ENCODE measurements around the gene SLC38A7.
"Not testable (repeated sequence)": the region's sequence is repeated elsewhere in the genome, so short reads cannot be mapped to it uniquely, and the experiment has no call there.

The SLC38A7 gene

GRCh38 chr16:58640949-58641348 is 43.6 kb downstream of the SLC38A7 start:
- DNase-seq (ENCODE audit: low spot score in 2 of 2) (no peak), ATAC-seq (replicated peaks; ENCODE audit: extremely low read depth, poor library complexity, severe bottlenecking) (no peak)
- Mint-ChIP-seq H3K27me3 (peaks cover 36% of the 10 kb centered on the region), H3K36me3 (ENCODE audit: insufficient read depth) (peaks cover 3% of the 10 kb centered on the region), H3K4me3 (no peak overlapping the region), H3K27ac (ENCODE audit: low read depth) (no peak overlapping the region), H3K4me1 (no peaks in the 10 kb centered on the region), H3K9me3 (no peaks in the 10 kb centered on the region)

GRCh38 chr16:58639836-58640235 is 44.7 kb downstream of the SLC38A7 start:
- no peak overlapping the region for H3K27ac Mint-ChIP-seq (ENCODE audit: low read depth)
- ATAC-seq (replicated peaks; ENCODE audit: extremely low read depth, poor library complexity, severe bottlenecking), result no peak

GRCh38 chr16:58639230-58639629 is 45.3 kb downstream of the SLC38A7 start:
- Mint-ChIP-seq H3K27ac (ENCODE audit: low read depth) (no peak overlapping the region), H3K27me3 (peaks cover 38% of the 10 kb centered on the region), H3K4me1 (no peaks in the 10 kb centered on the region), H3K9me3 (no peaks in the 10 kb centered on the region), H3K4me3 (no peak overlapping the region), H3K36me3 (ENCODE audit: insufficient read depth) (peaks cover 3% of the 10 kb centered on the region)
- no peak for ATAC-seq (replicated peaks; ENCODE audit: extremely low read depth, poor library complexity, severe bottlenecking)
- no peak for DNase-seq (ENCODE audit: low spot score in 2 of 2)

More at GRCh38 chr16:58639836-58640235, 44.7 kb downstream of the SLC38A7 start:
- H3K4me1 Mint-ChIP-seq, result no peaks in the 10 kb centered on the region
- peaks cover 3% of the 10 kb centered on the region for H3K36me3 Mint-ChIP-seq (ENCODE audit: insufficient read depth)
- no peak for DNase-seq (ENCODE audit: low spot score in 2 of 2)
- H3K27me3 Mint-ChIP-seq, result peaks cover 38% of the 10 kb centered on the region
- no peak overlapping the region for H3K4me3 Mint-ChIP-seq
- no peaks in the 10 kb centered on the region for H3K9me3 Mint-ChIP-seq

GRCh38 chr16:58638148-58639036 is 46.2 kb downstream of the SLC38A7 start:
- H3K9me3 Mint-ChIP-seq, result no peaks in the 10 kb centered on the region
- DNase-seq (ENCODE audit: low spot score in 2 of 2) (no peak), ATAC-seq (replicated peaks; ENCODE audit: extremely low read depth, poor library complexity, severe bottlenecking) (no peak)
- H3K4me1 Mint-ChIP-seq, result no peaks in the 10 kb centered on the region
- H3K4me3 Mint-ChIP-seq, result no peak overlapping the region
- H3K36me3 Mint-ChIP-seq (ENCODE audit: insufficient read depth), result peaks cover 3% of the 10 kb centered on the region
- peaks cover 38% of the 10 kb centered on the region for H3K27me3 Mint-ChIP-seq
- H3K27ac Mint-ChIP-seq (ENCODE audit: low read depth), result no peak overlapping the region

- not testable (repeated sequence) for DNase-seq (ENCODE audit: low spot score in 2 of 2); H3K36me3 Mint-ChIP-seq (ENCODE audit: insufficient read depth); H3K4me3 Mint-ChIP-seq; H3K4me1 Mint-ChIP-seq; ATAC-seq (replicated peaks; ENCODE audit: extremely low read depth, poor library complexity, severe bottlenecking); H3K9me3 Mint-ChIP-seq; H3K27ac Mint-ChIP-seq (ENCODE audit: low read depth)
- peaks cover 38% of the 10 kb centered on the region for H3K27me3 Mint-ChIP-seq
These were observed 47.5 kb downstream of the SLC38A7 start for GRCh38 chr16:58637021-58637420.

- H3K4me1 Mint-ChIP-seq, result no peaks in the 10 kb centered on the region
- H3K27ac Mint-ChIP-seq (ENCODE audit: low read depth), result no peak overlapping the region
- H3K27me3 Mint-ChIP-seq, result peaks cover 38% of the 10 kb centered on the region
- H3K9me3 Mint-ChIP-seq, result no peaks in the 10 kb centered on the region
- ATAC-seq (replicated peaks; ENCODE audit: extremely low read depth, poor library complexity, severe bottlenecking), result no peak
- no peak for DNase-seq (ENCODE audit: low spot score in 2 of 2)
- peaks cover 3% of the 10 kb centered on the region for H3K36me3 Mint-ChIP-seq (ENCODE audit: insufficient read depth)
- no peak overlapping the region for H3K4me3 Mint-ChIP-seq
These were observed 48.1 kb downstream of the SLC38A7 start for GRCh38 chr16:58636466-58636865.

- Mint-ChIP-seq H3K27me3 (peaks cover 38% of the 10 kb centered on the region), H3K36me3 (ENCODE audit: insufficient read depth) (peaks cover 3% of the 10 kb centered on the region), H3K27ac (ENCODE audit: low read depth) (no peak overlapping the region), H3K4me3 (no peak overlapping the region), H3K4me1 (peaks cover 3% of the 10 kb centered on the region), H3K9me3 (no peaks in the 10 kb centered on the region)
- DNase-seq (ENCODE audit: low spot score in 2 of 2) (no peak), ATAC-seq (replicated peaks; ENCODE audit: extremely low read depth, poor library complexity, severe bottlenecking) (no peak)
These were observed 49.1 kb downstream of the SLC38A7 start for GRCh38 chr16:58635502-58635901.

GRCh38 chr16:58634265-58634802 is 50.2 kb downstream of the SLC38A7 start:
- H3K27me3 Mint-ChIP-seq, result peaks cover 28% of the 10 kb centered on the region
- no peak for ATAC-seq (replicated peaks; ENCODE audit: extremely low read depth, poor library complexity, severe bottlenecking)
- H3K4me1 Mint-ChIP-seq, result peaks cover 14% of the 10 kb centered on the region
- no peak for DNase-seq (ENCODE audit: low spot score in 2 of 2)
- no peak overlapping the region for H3K27ac Mint-ChIP-seq (ENCODE audit: low read depth)
- no peaks in the 10 kb centered on the region for H3K9me3 Mint-ChIP-seq
- H3K4me3 Mint-ChIP-seq, result no peak overlapping the region
- peaks cover 13% of the 10 kb centered on the region for H3K36me3 Mint-ChIP-seq (ENCODE audit: insufficient read depth)

GRCh38 chr16:58629733-58630640 is 54.6 kb downstream of the SLC38A7 start, which contains the start of gene CNOT1:
TSS of gene CNOT1 (minus strand) at chr16:58629826. CDS start at chr16:58599337, 30,489 bp downstream.
- peak; percentile 97 to 99 for DNase-seq (ENCODE audit: low spot score in 2 of 2)
- Mint-ChIP-seq H3K27me3 (no peaks in the 10 kb centered on the region), H3K9me3 (no peaks in the 10 kb centered on the region), H3K4me1 (peaks cover 31% of the 10 kb centered on the region), H3K27ac (ENCODE audit: low read depth) (peak within 1 kb of the TSS; percentile 99), H3K36me3 (ENCODE audit: insufficient read depth) (peaks cover 25% of the 10 kb centered on the region), H3K4me3 (peak within 1 kb of the TSS; percentile 95)
- peak; percentile 84 for ATAC-seq (replicated peaks; ENCODE audit: extremely low read depth, poor library complexity, severe bottlenecking)

GRCh38 chr16:58628845-58629732 is 55.5 kb downstream of the SLC38A7 start:
- H3K36me3 Mint-ChIP-seq (ENCODE audit: insufficient read depth), result peaks cover 32% of the 10 kb centered on the region
- DNase-seq (ENCODE audit: low spot score in 2 of 2), result peak; percentile 11 to 35

GRCh38 chr16:58624209-58624608 is 60.4 kb downstream of the SLC38A7 start:
- Mint-ChIP-seq H3K27me3 (no peaks in the 10 kb centered on the region), H3K4me1 (peaks cover 42% of the 10 kb centered on the region), H3K36me3 (ENCODE audit: insufficient read depth) (peaks cover 59% of the 10 kb centered on the region), H3K27ac (ENCODE audit: low read depth) (no peak overlapping the region), H3K9me3 (no peaks in the 10 kb centered on the region), H3K4me3 (peak overlapping the region; percentile 38)
- ATAC-seq (replicated peaks; ENCODE audit: extremely low read depth, poor library complexity, severe bottlenecking) (no peak), DNase-seq (ENCODE audit: low spot score in 2 of 2) (no peak)

More at GRCh38 chr16:58628845-58629732, 55.5 kb downstream of the SLC38A7 start:
- peak overlapping the region; percentile 99 for H3K27ac Mint-ChIP-seq (ENCODE audit: low read depth)
- peak; percentile 0 for ATAC-seq (replicated peaks; ENCODE audit: extremely low read depth, poor library complexity, severe bottlenecking)
- H3K4me1 Mint-ChIP-seq, result peaks cover 40% of the 10 kb centered on the region
- no peaks in the 10 kb centered on the region for H3K27me3 Mint-ChIP-seq
- no peaks in the 10 kb centered on the region for H3K9me3 Mint-ChIP-seq
- H3K4me3 Mint-ChIP-seq, result peak overlapping the region; percentile 95

Data from central memory CD8-positive, alpha-beta T cell (primary cell).